NCI-H510A treated with DMSO at 0.1 percent for 48 hours (cell line): ENCODE measurements around the gene MGAT4B.
"Not testable (repeated sequence)": the region's sequence is repeated elsewhere in the genome, so short reads cannot be mapped to it uniquely, and the experiment has no call there.

Experiments
- DNase-seq: peaks from one replicate; lab custom pipeline; 2025; lab: John Stamatoyannopoulos, UW

Gene MGAT4B

GRCh38 chr5:179806250-179807048 lies at the start of gene MGAT4B:
Gene MGAT4B (minus strand): TSS chr5:179806866. CDS start chr5:179806583, 283 bp downstream.
- DNase-seq, result peak; percentile 9

- DNase-seq, result no peak
These were observed 47.7 kb upstream of the MGAT4B start for GRCh38 chr5:179854356-179854755.

- no peak for DNase-seq
These were observed 46.4 kb upstream of the MGAT4B start for GRCh38 chr5:179852993-179853547.

- no peak for DNase-seq
These were observed 35.0 kb upstream of the MGAT4B start for GRCh38 chr5:179841621-179842020.

GRCh38 chr5:179840766-179841165 lies 34.1 kb upstream of the MGAT4B start:
- no peak for DNase-seq

- DNase-seq, result no peak
These were observed 33.7 kb upstream of the MGAT4B start for GRCh38 chr5:179840321-179840720.

GRCh38 chr5:179839328-179840256 lies 32.9 kb upstream of the MGAT4B start:
- DNase-seq, result no peak

- DNase-seq, result no peak
These were observed 30.7 kb upstream of the MGAT4B start for GRCh38 chr5:179837076-179838011.

- DNase-seq, result no peak
These were observed 29.8 kb upstream of the MGAT4B start for GRCh38 chr5:179836225-179837019.

GRCh38 chr5:179834871-179835270 lies 28.2 kb upstream of the MGAT4B start:
- DNase-seq, result not testable (repeated sequence)

- no peak for DNase-seq
These were observed 27.5 kb upstream of the MGAT4B start for GRCh38 chr5:179834120-179834519.

- no peak for DNase-seq
These were observed 27.0 kb upstream of the MGAT4B start for GRCh38 chr5:179833709-179834070.

GRCh38 chr5:179833056-179833708 lies 26.5 kb upstream of the MGAT4B start:
- DNase-seq, result no peak

GRCh38 chr5:179832039-179832745 lies 25.5 kb upstream of the MGAT4B start:
- no peak for DNase-seq

GRCh38 chr5:179830818-179831468 lies 24.3 kb upstream of the MGAT4B start:
- DNase-seq, result no peak

GRCh38 chr5:179829732-179830435 lies 23.2 kb upstream of the MGAT4B start:
- DNase-seq, result no peak

GRCh38 chr5:179828756-179829421 lies 22.2 kb upstream of the MGAT4B start:
- DNase-seq, result no peak

- no peak for DNase-seq
These were observed 21.0 kb upstream of the MGAT4B start for GRCh38 chr5:179827680-179828079.
